Measurements from ENCODE around the gene MAPKAP1.

GRCh38 chr9:125630436-125630835 lies 76.6 kb downstream of the MAPKAP1 start:
- TF ChIP-seq CTCF (IDR thresholded peaks at IDR 0.05), result no peak
- no peak for TF ChIP-seq POLR2A (IDR thresholded peaks at IDR 0.05)
- TF ChIP-seq POLR2AphosphoS5 (IDR thresholded peaks at IDR 0.05), result no peak
- TF ChIP-seq EP300 (IDR thresholded peaks at IDR 0.05), result no peak
